Left hindlimb (tissue), 1 donor: ENCODE data around the gene CECR2.

ENCODE experiments used
- DNase-seq: peaks from one replicate; pipeline ENCODE4 v3.0.0-alpha.2; 2018

The CECR2 gene

DNA sequence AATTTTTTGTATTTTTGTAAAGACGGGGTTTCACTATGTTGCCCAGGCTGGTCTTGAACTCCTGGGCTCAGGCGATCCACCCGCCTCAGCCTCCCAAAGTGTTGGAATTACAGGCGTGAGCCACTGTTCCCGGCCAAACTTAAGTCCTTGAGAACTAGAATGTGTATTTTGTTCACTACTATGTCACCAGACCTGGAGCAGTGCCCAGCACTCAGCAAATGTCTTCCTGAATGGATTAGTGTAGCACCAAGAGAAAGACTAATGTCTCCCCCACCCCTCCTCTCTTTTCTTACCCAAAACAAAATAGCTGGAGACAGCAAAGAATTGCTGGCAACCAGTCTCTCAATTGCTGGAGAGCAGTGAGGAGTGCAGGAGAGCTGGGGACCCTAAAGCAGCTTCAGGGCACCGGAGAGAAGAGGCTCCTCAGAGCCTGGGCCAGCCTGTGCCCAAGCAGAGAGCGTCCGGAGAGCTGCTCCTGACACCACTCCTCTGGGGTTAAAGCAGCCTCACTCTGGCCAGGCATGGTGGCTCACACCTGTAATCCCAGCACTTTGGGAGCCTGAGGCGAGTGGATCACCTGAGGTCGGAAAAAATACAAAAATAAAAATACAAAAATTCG lies 209.0 kb downstream of the CECR2 start:
- DNase-seq: no peak

DNA sequence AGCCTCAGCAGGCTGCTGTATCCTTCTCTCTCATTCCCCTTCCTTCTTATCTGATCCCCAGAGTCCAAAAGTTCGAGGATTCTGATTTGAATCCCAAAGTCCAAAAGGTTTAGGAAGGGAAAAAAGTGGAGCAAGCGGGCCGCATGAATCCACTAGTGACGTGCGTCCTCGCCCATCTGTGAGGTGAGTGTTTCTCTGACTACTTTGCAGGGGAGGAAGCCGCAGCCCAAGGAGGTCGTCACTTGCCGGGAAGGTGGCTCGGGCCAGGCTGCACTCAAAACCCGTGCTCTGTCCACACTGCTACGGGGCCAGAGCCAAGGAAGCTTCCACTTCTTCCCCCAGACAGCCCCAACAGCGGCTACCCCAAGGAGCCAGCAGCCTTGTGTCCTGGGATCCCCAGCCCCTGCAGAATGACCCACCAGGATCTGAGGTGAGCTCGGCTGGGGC lies 210.3 kb downstream of the CECR2 start:
- no peak for DNase-seq

DNA sequence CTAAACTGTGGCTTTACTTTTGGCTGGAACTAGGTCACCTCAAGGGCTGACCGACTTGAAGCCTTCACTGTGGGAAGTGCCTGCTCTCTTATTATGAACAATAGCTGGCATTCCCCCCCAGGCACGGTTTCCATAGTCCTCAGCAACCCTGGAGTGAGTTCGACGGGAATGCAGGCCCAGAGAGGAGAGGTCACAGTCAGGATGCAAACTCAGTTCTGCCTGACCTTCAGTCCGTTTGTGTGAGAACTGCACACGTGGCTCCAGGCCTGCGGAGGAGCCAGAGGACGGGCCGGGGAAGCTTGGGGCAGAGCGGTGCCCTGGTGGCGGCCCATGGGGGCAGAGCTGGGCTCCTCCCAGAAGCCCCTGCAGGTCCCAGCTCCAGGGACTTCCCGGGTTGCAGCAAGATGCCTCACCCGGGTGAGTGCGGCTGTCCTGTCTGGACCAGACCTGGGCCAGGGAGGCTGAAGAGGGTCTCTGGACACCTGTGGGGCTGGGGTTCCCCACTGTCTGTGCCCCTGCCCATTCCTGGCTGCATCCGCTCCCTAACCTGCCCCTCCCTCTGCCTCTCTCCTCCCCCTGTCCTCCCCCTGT lies 211.3 kb downstream of the CECR2 start:
- no peak for DNase-seq

DNA sequence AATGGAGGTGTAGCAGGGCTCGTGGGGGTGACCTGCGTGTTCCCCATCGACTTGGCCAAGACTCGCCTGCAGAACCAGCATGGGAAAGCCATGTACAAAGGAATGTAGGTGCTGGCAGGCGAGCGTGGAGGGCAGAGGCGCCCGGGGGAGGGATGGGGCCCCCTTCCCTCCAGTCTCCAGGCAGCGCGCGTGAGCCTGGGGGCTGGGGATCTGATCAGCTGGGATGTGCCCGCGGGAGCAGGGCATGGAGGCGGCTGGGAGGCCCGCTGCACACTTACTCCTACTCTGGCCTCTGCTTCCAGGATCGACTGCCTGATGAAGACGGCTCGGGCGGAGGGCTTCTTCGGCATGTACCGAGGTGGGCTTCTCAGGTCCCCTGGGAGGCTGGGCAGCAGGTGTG lies 211.8 kb downstream of the CECR2 start:
- DNase-seq: no peak

DNA sequence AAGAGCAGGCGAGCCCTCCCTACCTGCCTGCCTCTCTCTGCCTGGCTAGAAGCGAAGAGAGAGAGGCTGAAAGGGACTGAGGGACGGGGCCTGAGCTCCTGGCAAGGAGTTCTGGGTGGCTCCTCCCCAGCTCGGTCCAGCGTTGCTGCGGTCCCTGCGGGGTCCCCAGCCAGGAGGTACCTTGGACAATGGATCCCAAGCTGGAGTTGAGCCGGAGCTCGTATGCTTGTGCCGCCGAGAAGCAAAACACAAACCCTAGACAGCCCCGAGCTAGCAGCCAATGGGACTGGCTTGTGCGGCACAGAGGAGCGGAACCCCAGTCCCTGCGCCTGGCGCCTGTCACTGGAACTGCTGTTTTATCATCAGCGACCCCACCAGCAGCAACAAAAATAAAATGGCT lies 212.4 kb downstream of the CECR2 start:
- DNase-seq: no peak

DNA sequence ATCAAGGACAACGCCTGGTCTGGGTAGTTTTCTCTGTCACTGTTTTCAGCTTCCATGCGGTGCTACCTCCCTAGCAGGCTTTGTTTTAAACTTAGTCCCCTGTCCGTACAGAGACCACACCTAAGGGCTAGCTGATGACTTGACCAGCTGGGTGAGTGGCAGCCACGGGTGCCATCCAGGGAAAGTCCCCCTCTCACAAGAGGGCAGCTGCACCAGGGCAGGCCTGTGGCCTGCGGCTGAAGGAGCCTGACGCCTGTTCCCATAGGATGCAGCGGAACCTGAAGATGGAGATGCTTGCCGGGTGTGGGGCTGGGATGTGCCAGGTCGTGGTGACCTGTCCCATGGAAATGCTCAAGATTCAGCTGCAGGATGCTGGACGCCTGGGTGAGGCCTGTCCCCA lies 213.9 kb downstream of the CECR2 start:
- no peak for DNase-seq

DNA sequence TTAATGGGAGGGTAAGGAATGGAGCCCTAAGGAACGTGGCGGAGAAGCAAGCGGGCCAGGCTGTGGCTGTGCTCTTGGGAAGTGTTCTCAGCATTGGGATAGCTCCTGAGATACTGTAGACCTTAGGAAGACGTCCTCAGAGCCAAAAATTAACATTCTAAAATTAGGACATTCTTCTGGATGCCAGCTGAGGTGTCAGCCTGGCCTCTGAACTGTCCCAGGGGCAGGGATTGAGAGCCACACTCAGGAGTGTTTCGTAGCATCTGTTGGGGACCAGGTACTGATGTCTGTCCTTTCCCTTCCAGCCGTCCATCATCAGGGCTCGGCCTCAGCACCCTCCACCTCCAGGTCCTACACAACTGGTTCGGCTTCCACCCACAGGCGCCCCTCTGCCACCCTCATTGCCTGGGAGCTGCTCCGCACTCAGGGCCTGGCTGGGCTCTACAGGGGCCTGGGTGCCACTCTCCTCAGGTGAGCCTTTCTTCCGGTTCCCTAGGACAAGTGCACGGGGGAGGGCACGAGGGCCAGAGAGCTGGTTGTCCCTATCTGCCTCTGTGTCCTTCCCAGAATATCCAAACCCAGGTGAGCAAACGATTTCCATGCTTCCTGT lies 217.7 kb downstream of the CECR2 start:
- no peak for DNase-seq

DNA sequence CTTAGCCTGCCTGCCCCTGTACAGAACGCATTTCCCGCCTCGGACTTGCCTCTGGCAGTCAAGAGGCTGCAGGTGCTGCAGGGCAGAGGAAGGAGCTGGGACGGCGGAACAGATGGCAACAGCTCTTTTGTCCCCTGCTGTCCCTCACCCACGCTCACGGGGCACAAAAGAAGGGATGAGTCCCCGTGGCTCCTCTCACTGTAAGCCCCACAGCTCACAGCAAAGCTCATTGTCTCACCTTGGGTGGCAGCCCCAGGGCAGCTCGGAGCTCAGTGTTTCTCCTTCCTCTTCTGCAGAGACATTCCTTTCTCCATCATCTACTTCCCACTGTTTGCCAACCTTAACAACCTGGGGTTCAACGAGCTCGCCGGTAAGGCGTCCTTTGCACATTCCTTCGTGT lies 218.4 kb downstream of the CECR2 start:
- no peak for DNase-seq

DNA sequence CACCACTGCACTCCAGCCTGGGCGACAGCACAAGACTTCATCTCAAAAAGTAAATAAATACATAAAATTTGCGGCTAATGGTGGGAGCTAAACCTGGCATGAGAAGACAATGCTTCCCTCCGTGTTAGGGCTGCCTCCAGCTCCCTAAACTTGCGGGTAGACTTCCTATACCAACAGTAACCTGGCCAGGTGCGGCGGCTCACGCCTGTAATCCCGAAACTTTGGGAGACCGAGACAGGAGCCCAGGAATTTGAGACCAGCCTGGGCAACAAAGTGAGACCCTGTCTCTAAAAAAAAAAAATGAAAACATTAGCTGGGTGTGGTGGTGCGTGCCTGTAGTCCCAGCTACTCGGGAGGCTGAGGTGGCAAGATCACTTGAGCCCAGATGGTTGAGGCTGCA lies 219.3 kb downstream of the CECR2 start:
- DNase-seq: no peak

DNA sequence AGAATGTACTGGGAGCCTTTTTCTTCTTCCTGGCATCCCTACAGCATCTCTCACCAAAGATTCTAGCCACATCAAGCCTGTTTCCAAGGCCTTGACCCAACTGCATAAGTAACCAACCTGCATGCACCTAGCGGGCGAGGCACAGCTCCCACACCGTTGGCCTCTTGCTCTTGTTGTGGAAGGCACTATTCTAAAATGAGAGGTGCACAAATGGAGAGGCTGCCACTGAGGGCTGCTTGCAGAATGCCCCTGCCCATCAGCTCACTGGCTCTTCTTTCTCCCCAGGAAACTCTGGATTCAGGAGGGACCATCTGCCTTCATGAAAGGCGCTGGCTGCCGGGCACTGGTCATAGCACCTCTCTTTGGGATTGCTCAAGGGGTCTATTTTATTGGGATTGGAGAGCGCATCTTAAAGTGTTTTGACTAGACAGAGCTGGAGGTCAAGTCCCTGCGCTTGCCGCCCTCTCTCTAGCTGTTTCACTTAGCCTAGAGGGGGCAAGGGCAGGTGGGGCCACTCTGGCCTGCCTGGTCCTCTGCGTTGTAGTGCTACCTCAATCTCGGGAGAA lies 220.6 kb downstream of the CECR2 start:
- DNase-seq: no peak

DNA sequence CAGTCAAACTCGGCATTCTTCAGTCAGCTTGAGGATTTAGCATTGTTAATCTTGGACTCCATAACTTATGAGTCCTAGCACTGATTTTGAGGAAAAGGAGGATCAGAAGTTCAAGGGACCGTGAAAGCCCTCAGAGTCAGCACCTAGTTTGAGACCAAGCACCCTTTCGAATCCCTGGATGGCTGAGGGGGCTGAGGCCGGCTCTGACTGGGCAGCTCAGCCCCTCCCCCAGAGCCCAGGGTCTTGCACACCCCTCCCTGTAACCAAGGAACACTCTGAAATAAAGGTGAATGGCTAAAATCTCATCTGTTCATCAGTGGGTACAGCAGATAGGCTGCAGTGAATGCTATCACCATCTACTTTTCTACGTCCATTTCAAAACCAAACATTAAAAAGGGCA lies 221.3 kb downstream of the CECR2 start:
- DNase-seq: no peak

DNA sequence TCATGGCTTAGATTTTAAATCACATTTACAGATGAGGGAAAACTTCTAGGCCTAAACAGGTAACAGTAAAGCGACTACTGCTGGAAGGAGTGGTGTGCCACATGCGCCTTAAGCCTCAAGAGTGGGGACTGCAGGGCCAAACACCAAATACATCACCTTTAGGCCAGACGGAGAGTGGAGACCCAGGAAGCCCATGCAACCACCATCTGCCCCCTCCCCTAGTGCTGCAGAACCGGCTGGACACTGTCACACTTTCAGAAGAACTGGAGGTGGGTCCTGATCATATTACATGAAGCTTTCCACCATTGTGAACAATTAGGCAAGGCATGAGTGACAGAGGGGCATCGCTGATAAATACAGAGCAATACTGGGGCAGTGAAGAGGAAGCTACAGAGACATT lies 222.9 kb downstream of the CECR2 start:
- no peak for DNase-seq

DNA sequence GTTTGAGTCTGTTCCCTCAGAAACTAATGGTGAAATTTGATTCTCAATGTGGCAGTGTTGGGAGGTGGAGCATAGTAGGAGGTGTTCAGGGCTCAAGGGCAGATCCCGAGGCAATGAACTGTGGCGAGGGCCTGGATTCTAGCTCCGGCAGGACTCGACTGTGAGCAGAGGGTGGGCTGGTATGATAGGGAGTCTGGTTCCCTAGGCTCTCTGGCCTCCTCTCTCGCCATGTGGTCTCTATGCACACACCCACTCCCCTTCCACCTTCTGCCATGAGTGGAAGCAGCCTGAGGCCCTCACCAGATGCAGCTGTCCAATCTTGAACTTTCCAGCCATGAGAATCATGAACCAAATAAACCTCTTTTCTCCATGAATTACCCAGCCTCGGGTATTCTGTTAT lies 227.0 kb downstream of the CECR2 start:
- no peak for DNase-seq

DNA sequence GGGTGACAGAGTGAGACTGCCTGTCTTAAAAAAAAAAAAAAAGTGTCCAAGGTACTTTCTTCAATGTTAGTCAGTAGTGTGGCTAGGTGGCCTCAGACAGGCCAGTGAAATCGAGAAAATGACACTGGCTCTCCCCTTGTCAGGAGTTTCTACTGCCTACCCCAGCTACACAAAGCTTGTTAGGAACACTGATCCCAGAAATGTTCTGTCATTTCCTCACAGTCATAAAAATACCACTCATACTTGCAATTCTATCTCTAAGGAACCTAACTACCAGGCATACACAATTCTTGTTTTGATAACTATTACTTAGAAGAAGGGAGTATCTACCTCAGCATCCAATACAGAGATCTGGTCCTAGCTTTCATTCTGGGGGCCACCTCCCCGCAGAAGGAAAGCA lies 228.0 kb downstream of the CECR2 start:
- DNase-seq: no peak

DNA sequence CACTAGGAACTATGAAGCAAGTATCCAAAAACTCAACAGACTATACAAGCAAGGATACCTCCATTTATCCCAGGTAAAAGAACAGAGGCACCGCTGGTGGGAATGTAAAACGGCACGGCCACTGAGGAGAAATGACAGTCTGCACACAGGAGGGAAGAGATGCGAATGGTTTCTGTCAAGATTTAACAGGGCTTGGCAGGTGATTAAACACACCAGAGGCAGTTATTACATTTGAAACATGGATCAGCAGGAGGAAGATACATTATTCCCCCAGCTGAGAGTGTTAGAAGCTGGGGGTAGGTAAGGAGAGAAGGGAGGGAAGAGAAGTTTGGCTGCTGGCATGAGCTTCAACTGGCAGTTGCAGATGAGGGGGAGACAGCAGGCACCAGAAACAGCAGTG lies 229.1 kb downstream of the CECR2 start:
- DNase-seq: no peak

DNA sequence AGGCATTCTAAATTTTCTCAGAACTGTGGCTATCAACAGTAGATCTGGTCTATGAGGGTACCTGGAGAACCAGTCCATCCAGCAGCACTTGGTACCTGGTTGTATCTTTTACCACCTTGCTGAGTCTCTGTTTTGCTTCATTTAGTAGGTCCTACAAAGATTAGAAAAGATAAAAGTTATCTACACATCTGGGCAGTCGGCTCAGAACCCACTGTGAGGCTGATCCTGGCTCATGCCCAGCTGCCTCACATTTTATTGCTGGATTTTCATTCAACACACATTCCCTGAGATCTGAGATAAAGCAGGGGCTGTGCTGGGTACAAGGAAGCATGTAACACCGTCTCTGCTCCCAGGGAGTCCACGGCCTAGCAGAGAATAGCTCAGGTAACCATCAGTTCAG lies 231.8 kb downstream of the CECR2 start:
- no peak for DNase-seq

DNA sequence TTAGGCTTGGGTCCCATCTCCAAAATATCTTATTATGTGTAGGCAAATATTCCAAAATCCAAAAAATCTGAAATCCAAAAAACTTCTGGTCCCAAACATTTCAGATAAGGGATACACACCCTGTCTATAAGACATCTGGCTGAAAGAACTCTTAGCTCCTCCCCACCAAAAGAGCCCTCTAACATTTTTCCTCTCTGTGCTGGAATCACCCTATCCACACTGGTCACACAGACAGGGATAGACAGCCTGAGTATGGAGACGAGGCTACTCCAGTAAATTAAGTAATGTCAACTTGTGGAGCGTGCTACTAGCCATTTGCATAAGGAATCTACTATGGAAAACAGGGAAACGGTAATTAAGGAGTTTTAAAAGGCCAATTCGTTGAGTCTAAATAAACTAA lies 234.4 kb downstream of the CECR2 start:
- no peak for DNase-seq

DNA sequence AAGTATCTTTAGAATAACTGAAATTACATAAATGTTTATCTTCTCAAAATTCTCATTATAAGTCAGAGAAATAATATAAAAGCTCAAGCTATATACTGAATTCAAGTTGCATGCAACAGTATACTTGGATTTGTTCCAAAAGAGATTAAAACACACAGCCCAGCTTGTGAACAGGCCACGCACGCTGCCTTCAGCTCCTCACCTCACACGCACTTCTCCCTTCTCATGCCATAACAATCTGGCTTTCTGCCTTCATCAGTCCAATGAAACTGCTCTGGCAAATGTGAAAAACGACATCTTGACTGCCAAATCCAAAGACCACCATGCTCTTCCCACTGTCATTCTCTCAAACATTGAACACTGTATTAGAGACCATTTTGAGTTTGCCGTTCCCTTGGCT lies 237.2 kb downstream of the CECR2 start:
- no peak for DNase-seq
